ENCODE data around the gene AGBL1. TPM values are rescaled to one million over a fixed set of nuclear protein-coding genes. Genes with fewer than 3 reads are reported as not detected.

AGBL1 gene
- polyA plus RNA-seq, 1 experiment: not detected

DNA sequence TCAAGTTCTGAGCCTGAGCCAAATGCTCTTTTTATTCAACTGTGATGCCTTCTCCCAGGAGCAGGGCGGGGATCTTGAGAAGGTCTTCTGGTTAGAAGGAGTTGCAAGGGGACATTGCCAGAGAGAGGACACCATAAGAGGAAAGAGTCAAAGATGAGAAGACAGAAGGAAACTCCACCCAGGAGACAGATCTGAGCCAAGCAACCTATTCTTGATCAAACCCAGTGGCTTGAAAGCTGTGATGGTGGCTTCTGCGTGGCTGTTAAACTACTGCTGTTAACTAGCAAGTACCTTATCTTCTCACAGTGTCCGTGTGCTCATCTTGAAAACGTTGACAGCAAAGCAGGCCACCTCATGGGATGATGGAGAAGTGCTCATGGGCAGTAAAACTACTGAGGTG, 19.8 kb upstream of the AGBL1 start:
- CTCF ChIA-PET: no interaction called here

DNA sequence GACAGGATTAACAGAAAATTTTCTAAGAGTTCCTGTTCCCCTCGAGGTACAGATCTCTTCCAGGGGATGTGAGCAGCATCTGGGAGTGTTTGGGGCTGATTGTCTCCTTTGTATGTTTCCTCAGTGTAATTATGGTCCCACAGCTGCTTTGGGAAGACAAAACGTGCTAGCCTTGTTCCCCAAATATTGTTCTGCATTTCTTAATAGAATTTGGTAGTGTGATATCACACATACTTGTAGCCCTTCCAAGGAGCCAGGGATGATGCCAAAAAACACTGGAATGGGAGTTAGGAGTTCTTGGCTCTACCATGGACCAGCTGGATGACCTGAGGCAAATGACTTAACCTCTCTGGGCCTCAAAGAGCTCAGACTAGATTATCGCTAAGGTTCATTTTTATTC, 19.0 kb upstream of the AGBL1 start:
- ChIA-PET POLR2A (no interaction called here), CTCF (no interaction called here)
- no peaks in the 10 kb centered on the region for H3K36me3 ChIP-seq (ENCODE audit: control insufficient read depth, insufficient read depth, low read length)
- TF ChIP-seq, protein P1, sequence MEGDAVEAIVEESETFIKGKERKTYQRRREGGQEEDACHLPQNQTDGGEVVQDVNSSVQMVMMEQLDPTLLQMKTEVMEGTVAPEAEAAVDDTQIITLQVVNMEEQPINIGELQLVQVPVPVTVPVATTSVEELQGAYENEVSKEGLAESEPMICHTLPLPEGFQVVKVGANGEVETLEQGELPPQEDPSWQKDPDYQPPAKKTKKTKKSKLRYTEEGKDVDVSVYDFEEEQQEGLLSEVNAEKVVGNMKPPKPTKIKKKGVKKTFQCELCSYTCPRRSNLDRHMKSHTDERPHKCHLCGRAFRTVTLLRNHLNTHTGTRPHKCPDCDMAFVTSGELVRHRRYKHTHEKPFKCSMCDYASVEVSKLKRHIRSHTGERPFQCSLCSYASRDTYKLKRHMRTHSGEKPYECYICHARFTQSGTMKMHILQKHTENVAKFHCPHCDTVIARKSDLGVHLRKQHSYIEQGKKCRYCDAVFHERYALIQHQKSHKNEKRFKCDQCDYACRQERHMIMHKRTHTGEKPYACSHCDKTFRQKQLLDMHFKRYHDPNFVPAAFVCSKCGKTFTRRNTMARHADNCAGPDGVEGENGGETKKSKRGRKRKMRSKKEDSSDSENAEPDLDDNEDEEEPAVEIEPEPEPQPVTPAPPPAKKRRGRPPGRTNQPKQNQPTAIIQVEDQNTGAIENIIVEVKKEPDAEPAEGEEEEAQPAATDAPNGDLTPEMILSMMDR (IDR thresholded peaks at IDR 0.05; ENCODE audit: insufficient read depth, low read depth, low read length): no peak
- no peak for DNase-seq (ENCODE audit: low read depth)
- no peaks in the 10 kb centered on the region for H3K27me3 ChIP-seq (ENCODE audit: control insufficient read depth, insufficient read depth, low read length)
- no peak overlapping the region for H3K4me3 ChIP-seq (ENCODE audit: low read depth, low read length)

More for the DNA sequence above, 19.8 kb upstream of the AGBL1 start:
- POLR2A ChIA-PET: no interaction called here
- no peak overlapping the region for H3K4me3 ChIP-seq (ENCODE audit: low read depth, low read length)
- TF ChIP-seq, protein P1 (IDR thresholded peaks at IDR 0.05; ENCODE audit: insufficient read depth, low read depth, low read length): no peak
- H3K36me3 ChIP-seq (ENCODE audit: control insufficient read depth, insufficient read depth, low read length): no peaks in the 10 kb centered on the region
- DNase-seq (ENCODE audit: low read depth): no peak
- no peaks in the 10 kb centered on the region for H3K27me3 ChIP-seq (ENCODE audit: control insufficient read depth, insufficient read depth, low read length)

DNA sequence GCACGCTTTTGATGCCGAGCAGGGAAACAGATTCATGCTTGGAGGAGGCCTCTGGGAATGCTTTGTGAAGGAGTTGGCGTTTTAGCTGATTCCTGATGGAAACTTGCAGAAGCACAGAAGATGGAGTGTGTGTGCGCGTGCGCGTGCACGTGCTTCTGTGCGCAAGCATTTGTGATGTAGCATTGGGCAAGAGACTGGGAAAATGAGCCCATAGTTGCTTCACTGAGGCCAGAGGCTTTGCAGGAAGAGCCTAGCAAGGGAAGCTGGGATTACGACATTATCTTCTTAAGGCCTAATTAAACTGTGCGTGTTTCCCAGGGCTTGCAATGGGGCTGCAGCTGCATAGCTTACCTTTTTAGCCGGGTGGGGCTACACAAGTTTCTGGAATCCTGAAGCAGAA, 18.1 kb upstream of the AGBL1 start:
- Histone ChIP-seq H3K27me3 (ENCODE audit: control insufficient read depth, insufficient read depth, low read length) (no peaks in the 10 kb centered on the region), H3K4me3 (ENCODE audit: low read depth, low read length) (no peak overlapping the region), H3K36me3 (ENCODE audit: control insufficient read depth, insufficient read depth, low read length) (no peaks in the 10 kb centered on the region)
- no peak for DNase-seq (ENCODE audit: low read depth)
- TF ChIP-seq, protein P1 (IDR thresholded peaks at IDR 0.05; ENCODE audit: insufficient read depth, low read depth, low read length): no peak
- ChIA-PET CTCF (no interaction called here), POLR2A (no interaction called here)

DNA sequence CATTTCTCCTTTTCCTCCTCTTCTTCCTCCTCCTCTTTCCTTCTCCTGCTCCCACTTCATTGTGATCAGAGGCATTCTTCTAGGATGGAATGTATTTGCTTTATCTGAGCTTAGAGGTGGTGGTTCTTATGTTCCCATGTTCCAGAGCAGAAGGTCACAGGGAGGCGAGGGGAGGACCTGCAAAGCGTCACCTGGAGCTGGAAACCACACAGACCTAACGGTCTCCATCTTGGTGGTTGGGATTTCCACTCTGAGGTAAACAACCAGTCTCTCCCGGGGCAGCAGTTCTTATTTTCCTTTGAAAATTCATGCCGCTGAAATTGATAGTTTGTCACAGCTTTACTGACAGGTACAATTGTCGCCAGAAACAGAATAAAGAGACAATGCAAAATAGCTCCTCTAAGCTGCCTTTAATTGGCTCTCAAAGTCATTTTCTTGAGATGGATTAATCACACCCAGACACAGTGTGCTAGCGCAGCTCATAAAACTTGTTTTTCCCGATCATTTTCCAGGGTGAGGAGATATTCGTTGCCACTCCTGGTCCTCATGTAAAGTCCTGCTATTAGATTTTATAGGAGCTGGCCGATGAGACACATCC, 16.9 kb upstream of the AGBL1 start:
- Histone ChIP-seq H3K4me3 (ENCODE audit: low read depth, low read length) (no peak overlapping the region), H3K36me3 (ENCODE audit: control insufficient read depth, insufficient read depth, low read length) (no peaks in the 10 kb centered on the region), H3K27me3 (ENCODE audit: control insufficient read depth, insufficient read depth, low read length) (no peaks in the 10 kb centered on the region)
- DNase-seq (ENCODE audit: low read depth): no peak
- ChIA-PET CTCF (no interaction called here), POLR2A (no interaction called here)
- TF ChIP-seq, protein P1 (IDR thresholded peaks at IDR 0.05; ENCODE audit: insufficient read depth, low read depth, low read length): no peak

DNA sequence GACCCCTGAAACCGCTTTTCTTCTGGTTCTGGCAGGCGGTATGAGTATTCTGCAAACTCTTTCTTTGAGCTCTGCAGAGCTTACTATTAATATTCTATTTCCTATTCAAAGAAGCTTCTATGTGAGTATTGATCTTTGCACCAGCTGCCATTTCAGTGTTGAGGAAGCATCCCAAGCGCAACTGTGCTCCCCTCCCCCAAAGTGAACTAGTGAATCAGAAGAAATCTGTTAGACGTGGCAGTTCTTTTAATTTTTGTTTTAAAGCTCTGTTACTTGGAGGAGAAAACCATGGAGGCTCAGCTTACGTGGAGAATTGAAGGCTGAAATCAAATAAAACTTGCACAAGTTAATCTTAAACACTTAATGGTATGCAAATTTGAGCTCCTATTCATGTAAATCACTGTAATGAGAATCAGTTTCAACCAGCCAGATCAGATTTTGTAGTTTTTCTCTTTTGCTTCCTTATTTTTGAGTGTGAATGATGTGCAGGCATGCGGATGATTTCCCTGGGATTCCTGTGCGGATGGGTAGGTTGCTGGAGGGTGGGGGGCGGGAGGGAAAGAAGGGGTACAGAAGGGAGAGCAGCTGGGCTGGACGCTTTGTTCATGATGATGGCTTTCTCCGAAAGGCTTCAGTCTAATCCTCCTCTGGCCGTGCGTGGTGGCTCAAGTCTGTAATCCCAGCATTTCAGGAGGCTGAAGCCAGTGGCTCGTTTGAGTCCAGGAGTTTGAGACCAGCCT, 16.1 kb upstream of the AGBL1 start:
- ChIA-PET CTCF (no interaction called here), POLR2A (no interaction called here)
- no peak overlapping the region for H3K4me3 ChIP-seq (ENCODE audit: low read depth, low read length)
- H3K36me3 ChIP-seq (ENCODE audit: control insufficient read depth, insufficient read depth, low read length): no peaks in the 10 kb centered on the region
- TF ChIP-seq, protein P1 (IDR thresholded peaks at IDR 0.05; ENCODE audit: insufficient read depth, low read depth, low read length): no peak
- DNase-seq (ENCODE audit: low read depth): no peak
- no peaks in the 10 kb centered on the region for H3K27me3 ChIP-seq (ENCODE audit: control insufficient read depth, insufficient read depth, low read length)

All from BJ (cell line).